ENCODE results near the gene SBSN. TPM values are rescaled to one million over a fixed set of nuclear protein-coding genes. Genes with fewer than 3 reads are reported as not detected.
A peak's percentile ranks its signal among the peaks of the same experiment; 100 is the strongest.

Gene SBSN
- total and polyA plus RNA-seq, 12 donors = 0.20 TPM; not detected in 11

- Histone ChIP-seq H3K4me3 (no peak overlapping the region), H3K27ac (no peak overlapping the region), H3K27me3 (no peaks in the 10 kb centered on the region), H3K9me3 (no peaks in the 10 kb centered on the region), H3K4me1 (no peaks in the 10 kb centered on the region), H3K36me3 (no peaks in the 10 kb centered on the region)
- 81 to 83% methylated on average over 15 of the region's 15 CpGs for WGBS, 2 donors
- no peak for DNase-seq
- TF ChIP-seq, protein P1, sequence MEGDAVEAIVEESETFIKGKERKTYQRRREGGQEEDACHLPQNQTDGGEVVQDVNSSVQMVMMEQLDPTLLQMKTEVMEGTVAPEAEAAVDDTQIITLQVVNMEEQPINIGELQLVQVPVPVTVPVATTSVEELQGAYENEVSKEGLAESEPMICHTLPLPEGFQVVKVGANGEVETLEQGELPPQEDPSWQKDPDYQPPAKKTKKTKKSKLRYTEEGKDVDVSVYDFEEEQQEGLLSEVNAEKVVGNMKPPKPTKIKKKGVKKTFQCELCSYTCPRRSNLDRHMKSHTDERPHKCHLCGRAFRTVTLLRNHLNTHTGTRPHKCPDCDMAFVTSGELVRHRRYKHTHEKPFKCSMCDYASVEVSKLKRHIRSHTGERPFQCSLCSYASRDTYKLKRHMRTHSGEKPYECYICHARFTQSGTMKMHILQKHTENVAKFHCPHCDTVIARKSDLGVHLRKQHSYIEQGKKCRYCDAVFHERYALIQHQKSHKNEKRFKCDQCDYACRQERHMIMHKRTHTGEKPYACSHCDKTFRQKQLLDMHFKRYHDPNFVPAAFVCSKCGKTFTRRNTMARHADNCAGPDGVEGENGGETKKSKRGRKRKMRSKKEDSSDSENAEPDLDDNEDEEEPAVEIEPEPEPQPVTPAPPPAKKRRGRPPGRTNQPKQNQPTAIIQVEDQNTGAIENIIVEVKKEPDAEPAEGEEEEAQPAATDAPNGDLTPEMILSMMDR (IDR thresholded peaks at IDR 0.05) = no peak
- ATAC-seq = peak in 1 of 8 donors; percentile 19
- intact Hi-C loops (cut with DNase I) = no loop called here
Observed at GRCh38 chr19:35501684-35502083, 26.4 kb downstream of the SBSN start.

GRCh38 chr19:35500611-35501010, 27.5 kb downstream of the SBSN start:
- intact Hi-C loops (cut with DNase I) = no loop called here
- no peaks in the 10 kb centered on the region for H3K27me3 ChIP-seq
- TF ChIP-seq, protein P1 (IDR thresholded peaks at IDR 0.05) = no peak
- DNase-seq (no peak), ATAC-seq (no peak)
- H3K9me3 ChIP-seq = no peaks in the 10 kb centered on the region
- no peak overlapping the region for H3K27ac ChIP-seq
- H3K4me1 ChIP-seq = peaks cover 0 to 2% (median 0%) of the 10 kb centered on the region in 9 donors
- 87 to 88% methylated on average over 10 of the region's 10 CpGs for WGBS, 2 donors
- H3K36me3 ChIP-seq = no peaks in the 10 kb centered on the region
- no peak overlapping the region for H3K4me3 ChIP-seq

- H3K9me3 ChIP-seq = no peaks in the 10 kb centered on the region
- H3K27me3 ChIP-seq = no peaks in the 10 kb centered on the region
- no peak overlapping the region for H3K4me3 ChIP-seq
- TF ChIP-seq, protein P1 (IDR thresholded peaks at IDR 0.05) = no peak
- peaks cover 0 to 8% (median 3%) of the 10 kb centered on the region in 9 donors for H3K4me1 ChIP-seq
- DNase-seq (no peak), ATAC-seq (no peak)
- 75 to 77% methylated on average over 9 of the region's 9 CpGs for WGBS, 2 donors
- H3K36me3 ChIP-seq = no peaks in the 10 kb centered on the region
- no peak overlapping the region for H3K27ac ChIP-seq
- intact Hi-C loops (cut with DNase I) = loop anchor here in 2 of 10 donors (10.0 kb wide), 2 partner anchors 144 to 224 kb away; partner anchors contain the start of gene FFAR3 (in 1 of the 2)
Observed at GRCh38 chr19:35498984-35499527, 29.1 kb downstream of the SBSN start.

DNA sequence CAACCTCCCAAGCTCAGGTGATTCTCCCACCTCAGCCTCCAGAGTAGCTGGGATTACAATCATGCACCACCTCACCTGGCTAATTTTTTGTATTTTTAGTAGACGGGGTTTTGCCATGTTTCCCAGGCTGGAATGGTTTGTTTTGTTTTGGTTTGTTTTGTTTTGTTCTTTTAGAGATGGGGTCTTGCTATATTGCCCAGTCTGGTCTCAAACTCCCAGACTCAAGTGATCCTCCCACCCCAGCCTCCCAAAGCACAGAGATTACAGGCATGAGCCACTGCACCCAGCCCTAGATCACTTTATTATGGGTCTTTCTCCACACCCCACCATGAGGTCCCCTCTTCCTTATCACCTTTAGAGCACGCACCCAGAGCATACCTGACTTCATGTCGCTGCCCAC, 29.9 kb downstream of the SBSN start:
- Histone ChIP-seq H3K36me3 (no peaks in the 10 kb centered on the region), H3K4me1 (peaks cover 0 to 8% (median 3%) of the 10 kb centered on the region in 9 donors), H3K27ac (no peak overlapping the region), H3K4me3 (no peak overlapping the region), H3K27me3 (no peaks in the 10 kb centered on the region), H3K9me3 (no peaks in the 10 kb centered on the region)
- TF ChIP-seq, protein P1 (IDR thresholded peaks at IDR 0.05) = no peak
- intact Hi-C loops (cut with DNase I) = loop anchor here in 2 of 10 donors (10.0 kb wide), 2 partner anchors 143 to 223 kb away; partner anchors contain the start of gene FFAR3 (in 1 of the 2)
- WGBS, 2 donors = 78 to 91% methylated on average over 3 of the region's 3 CpGs
- no peak for ATAC-seq
- DNase-seq = no peak
